Subcutaneous abdominal adipose tissue (tissue), 5 donors: Measurements from ENCODE around the gene MAP2K5.

ENCODE experiments used
- H3K27ac ChIP-seq: one replicate; pipeline ENCODE4 v1.7.0; 2013; ENCODE audit warnings: low read depth, mild to moderate bottlenecking, inconsistent platforms, low read length, moderate library complexity
- H3K27me3 ChIP-seq, 5 donors: one replicate each; pipeline ENCODE4 v1.7.0; 2013; ENCODE audit warnings: low read length in 5 of 5, inconsistent platforms in 1 of 5; ENCODE audit not compliant: control insufficient read depth in 5 of 5, insufficient read depth in 4 of 5
- H3K36me3 ChIP-seq, 5 donors: one replicate each; pipeline ENCODE4 v1.7.0; 2013; ENCODE audit warnings: low read length in 5 of 5; ENCODE audit not compliant: control insufficient read depth in 5 of 5, insufficient read depth in 5 of 5
- H3K4me1 ChIP-seq, 5 donors: one replicate each; pipeline ENCODE4 v1.7.0; 2013; ENCODE audit warnings: low read length in 5 of 5, mild to moderate bottlenecking in 3 of 5, moderate library complexity in 1 of 5; ENCODE audit not compliant: control insufficient read depth in 5 of 5, insufficient read depth in 5 of 5
- H3K4me3 ChIP-seq, 5 donors: one replicate each; pipeline ENCODE4 v1.7.0; 2013; ENCODE audit warnings: low read length in 5 of 5, low read depth in 1 of 5
- H3K9ac ChIP-seq, 5 donors: one replicate each; pipeline ENCODE4 v1.7.0; 2013; ENCODE audit warnings: low read length in 5 of 5, mild to moderate bottlenecking in 4 of 5, moderate library complexity in 3 of 5
- H3K9me3 ChIP-seq, 5 donors: one replicate each; pipeline ENCODE4 v1.7.0; 2013; ENCODE audit warnings: low read length in 5 of 5; ENCODE audit not compliant: control insufficient read depth in 5 of 5
- donor health status: healthy.
- donor health status: healthy.
- donor health status: healthy.
- donor health status: healthy.
- donor health status: healthy.

MAP2K5 gene

DNA sequence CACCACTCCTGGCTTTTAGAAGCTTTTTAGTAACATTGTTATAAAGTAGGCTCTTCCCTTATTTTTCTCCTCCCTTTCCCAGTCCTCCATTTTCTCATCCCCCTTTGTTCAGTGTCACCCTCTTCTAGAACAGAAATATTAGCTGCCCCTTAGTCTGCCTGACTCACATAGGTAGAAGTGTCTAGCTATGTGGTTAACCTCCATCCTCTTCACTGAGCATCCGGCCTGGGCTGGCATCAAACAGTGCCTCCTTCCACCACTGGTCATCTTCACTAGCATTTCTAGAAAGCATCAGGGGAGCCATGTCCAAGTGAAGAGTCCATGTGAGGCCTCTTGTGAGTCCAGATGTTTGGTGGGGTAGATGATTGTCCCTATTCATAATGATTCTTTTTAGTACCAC is 212.8 kb downstream of the MAP2K5 start:
- H3K9me3 ChIP-seq: no peaks in the 10 kb centered on the region
- peaks cover 0 to 3% (median 0%) of the 10 kb centered on the region in 5 donors for H3K36me3 ChIP-seq
- H3K9ac ChIP-seq: no peak overlapping the region

DNA sequence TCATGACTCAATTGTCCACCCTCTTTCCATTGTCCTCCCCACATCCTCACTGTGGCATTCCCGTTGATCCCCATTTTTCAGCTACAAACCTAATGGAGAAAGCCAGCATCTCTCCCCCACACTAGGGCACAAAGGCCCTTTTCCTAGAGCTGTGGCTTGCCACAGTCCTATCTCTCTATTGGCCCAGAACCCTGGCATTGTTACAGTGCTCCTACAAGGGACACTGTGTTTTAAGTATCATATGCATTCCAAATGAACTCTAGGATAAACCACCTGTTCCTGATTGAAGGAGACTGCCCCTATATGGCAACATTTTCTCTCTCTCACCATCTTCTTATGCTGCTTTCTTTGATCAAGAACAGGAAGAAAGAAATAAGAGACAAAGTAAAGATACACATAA is 213.4 kb downstream of the MAP2K5 start:
- Histone ChIP-seq H3K9me3 (no peaks in the 10 kb centered on the region), H3K9ac (no peak overlapping the region), H3K4me1 (peaks cover 0 to 4% (median 0%) of the 10 kb centered on the region in 5 donors), H3K27ac (no peak overlapping the region), H3K27me3 (no peaks in the 10 kb centered on the region), H3K36me3 (no peaks in the 10 kb centered on the region), H3K4me3 (no peak overlapping the region)

More for the DNA sequence above, 212.8 kb downstream of the MAP2K5 start:
- Histone ChIP-seq H3K27me3 (no peaks in the 10 kb centered on the region), H3K27ac (no peak overlapping the region), H3K4me3 (no peak overlapping the region), H3K4me1 (no peaks in the 10 kb centered on the region)

GRCh38 chr15:67758619-67759300 is 216.3 kb downstream of the MAP2K5 start:
- peaks cover 0 to 5% (median 0%) of the 10 kb centered on the region in 5 donors for H3K4me1 ChIP-seq
- peaks cover 0 to 2% (median 0%) of the 10 kb centered on the region in 5 donors for H3K36me3 ChIP-seq
- H3K27me3 ChIP-seq: no peaks in the 10 kb centered on the region
- no peaks in the 10 kb centered on the region for H3K9me3 ChIP-seq
- no peak overlapping the region for H3K9ac ChIP-seq
- H3K4me3 ChIP-seq: no peak overlapping the region
- H3K27ac ChIP-seq: no peak overlapping the region

- no peaks in the 10 kb centered on the region for H3K27me3 ChIP-seq
- H3K9me3 ChIP-seq: no peaks in the 10 kb centered on the region
- H3K4me3 ChIP-seq: no peak overlapping the region
- H3K36me3 ChIP-seq: peaks cover 0 to 5% (median 3%) of the 10 kb centered on the region in 5 donors
- no peak overlapping the region for H3K27ac ChIP-seq
- no peak overlapping the region for H3K9ac ChIP-seq
- H3K4me1 ChIP-seq: peaks cover 0 to 5% (median 0%) of the 10 kb centered on the region in 5 donors
Measured at GRCh38 chr15:67760901-67761300, 218.4 kb downstream of the MAP2K5 start.

- Histone ChIP-seq H3K36me3 (peaks cover 0 to 5% (median 3%) of the 10 kb centered on the region in 5 donors), H3K4me3 (no peak overlapping the region), H3K27me3 (no peaks in the 10 kb centered on the region), H3K9me3 (no peaks in the 10 kb centered on the region), H3K27ac (no peak overlapping the region), H3K9ac (no peak overlapping the region), H3K4me1 (peaks cover 0 to 5% (median 0%) of the 10 kb centered on the region in 5 donors)
Measured at GRCh38 chr15:67761343-67761742, 218.8 kb downstream of the MAP2K5 start.

- H3K36me3 ChIP-seq: peaks cover 0 to 5% (median 3%) of the 10 kb centered on the region in 5 donors
- no peaks in the 10 kb centered on the region for H3K9me3 ChIP-seq
- no peak overlapping the region for H3K9ac ChIP-seq
- no peak overlapping the region for H3K4me3 ChIP-seq
- no peaks in the 10 kb centered on the region for H3K27me3 ChIP-seq
- H3K4me1 ChIP-seq: peaks cover 0 to 5% (median 0%) of the 10 kb centered on the region in 5 donors
- no peak overlapping the region for H3K27ac ChIP-seq
Measured at GRCh38 chr15:67762610-67763368, 220.3 kb downstream of the MAP2K5 start.

- Histone ChIP-seq H3K36me3 (peaks cover 0 to 10% (median 5%) of the 10 kb centered on the region in 5 donors), H3K9me3 (no peaks in the 10 kb centered on the region), H3K4me3 (no peak overlapping the region), H3K9ac (no peak overlapping the region), H3K27ac (no peak overlapping the region), H3K4me1 (peaks cover 0 to 4% (median 0%) of the 10 kb centered on the region in 5 donors), H3K27me3 (no peaks in the 10 kb centered on the region)
Measured at GRCh38 chr15:67765701-67766100, 223.2 kb downstream of the MAP2K5 start.

DNA sequence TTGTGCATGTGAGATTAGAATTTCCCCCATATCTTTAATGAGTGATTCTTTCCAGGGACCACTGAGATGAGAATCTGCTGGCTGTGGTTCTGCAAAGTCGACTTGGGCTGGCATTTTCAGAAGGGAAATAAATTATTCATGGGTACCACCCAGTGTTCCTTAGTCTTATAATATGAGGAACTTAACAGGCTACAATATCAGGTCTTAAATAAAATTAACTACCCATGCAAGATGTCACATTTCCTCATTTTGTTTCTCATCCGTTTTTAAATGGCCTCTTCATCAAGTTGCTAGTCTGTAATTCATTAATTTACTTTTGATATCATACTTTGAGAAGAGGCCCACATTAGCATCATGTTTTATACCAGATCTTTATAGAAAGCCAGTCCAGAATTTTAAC is 224.5 kb downstream of the MAP2K5 start:
- no peak overlapping the region for H3K9ac ChIP-seq
- H3K9me3 ChIP-seq: no peaks in the 10 kb centered on the region
- peaks cover 0 to 10% (median 3%) of the 10 kb centered on the region in 5 donors for H3K36me3 ChIP-seq
- no peak overlapping the region for H3K27ac ChIP-seq
- no peaks in the 10 kb centered on the region for H3K4me1 ChIP-seq
- no peaks in the 10 kb centered on the region for H3K27me3 ChIP-seq
- H3K4me3 ChIP-seq: no peak overlapping the region

DNA sequence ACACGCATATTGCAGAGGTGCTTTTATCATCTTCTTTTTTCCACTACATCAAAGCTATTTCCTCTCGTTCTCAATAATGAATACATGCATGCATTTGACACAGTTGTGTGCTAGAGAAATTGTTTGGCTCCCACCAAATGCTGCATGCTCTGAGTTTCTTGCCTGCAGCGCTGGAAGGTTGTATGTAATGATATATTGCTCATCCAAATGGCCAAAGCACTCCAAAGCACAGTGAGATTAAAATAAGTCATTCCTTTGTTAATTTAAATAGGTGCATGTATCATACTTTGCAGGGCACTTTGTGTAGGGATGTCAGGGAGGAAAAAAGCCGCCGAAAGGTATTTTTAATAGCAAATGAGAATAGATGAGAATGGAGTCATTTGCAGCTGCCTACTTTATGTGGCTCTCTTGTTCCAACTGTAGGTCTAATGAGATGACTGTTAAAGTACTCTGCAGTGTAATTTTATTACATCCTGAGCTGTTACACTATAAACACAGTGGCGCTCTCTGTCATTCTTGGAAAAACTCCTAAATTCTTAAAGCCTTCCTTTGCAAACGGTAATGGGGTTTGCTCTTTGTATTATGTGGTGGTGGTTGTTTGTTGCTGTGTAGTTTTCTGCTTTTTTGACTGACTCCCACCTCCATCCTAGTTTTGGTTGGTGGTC is 225.9 kb downstream of the MAP2K5 start:
- Histone ChIP-seq H3K4me3 (no peak overlapping the region), H3K36me3 (peaks cover 0 to 10% (median 3%) of the 10 kb centered on the region in 5 donors), H3K27ac (no peak overlapping the region), H3K27me3 (no peaks in the 10 kb centered on the region), H3K9me3 (no peaks in the 10 kb centered on the region), H3K4me1 (no peaks in the 10 kb centered on the region), H3K9ac (no peak overlapping the region)
